A549 (cell line): ENCODE results near the gene ALKAL2. TPM values are rescaled to one million over a fixed set of nuclear protein-coding genes. Genes with fewer than 3 reads are reported as not detected.

Source experiments
- ATAC-seq, 2 experiments: fragments of 200-7000 bp in 1 of 2; fragments of >200 bp in 1 of 2; cut with Nextera tagmentation in 1 of 2; cut with Tn5 transposase in 1 of 2; 3 replicates each; pipeline versions ENCODE4 v1.8.0 to v1.9.1; 2018 to 2020; ENCODE audit warnings: mild to moderate bottlenecking in 1 of 2, moderate library complexity in 1 of 2
- CTCF ChIA-PET: fragments of 300-600 bp; sonication (Branson Sonifier 250); formaldehyde crosslinking; extraction: SDS; loops from one replicate; lab custom pipeline; 2021; ENCODE audit warnings: antibody characterized with exemption, inconsistent platforms; lab: Yijun Ruan, JAX
- POLR2A ChIA-PET: fragments of 350-600 bp; formaldehyde crosslinking; extraction: SDS; loops from one replicate; lab custom pipeline; 2021; ENCODE audit warnings: antibody characterized with exemption, inconsistent platforms; lab: Yijun Ruan, JAX
- DNase-seq, 2 experiments: peaks; one replicate each; pipeline versions ENCODE4 v3.0.0 to v3.0.0-alpha.2; 2011 to 2016; ENCODE audit warnings: low read depth in 1 of 2, low spot score in 1 of 2
- FAIRE-seq: peaks from 2 replicates; lab custom pipeline; 2011; peaks lifted over from hg19 to GRCh38; lab: Jason Lieb, UNC
- H3K27ac ChIP-seq, 2 experiments: fragments of >200 bp; sonication (Bioruptor Twin); formaldehyde crosslinking; 3 replicates each; pipeline ENCODE4 v1.5.1; 2016 to 2017
- H3K4me1 ChIP-seq: fragments of >200 bp; sonication (Bioruptor Twin); formaldehyde crosslinking; 3 replicates; pipeline ENCODE4 v1.6.1; 2016
- H3K4me2 ChIP-seq: fragments of >200 bp; sonication (Bioruptor Twin); formaldehyde crosslinking; 3 replicates; pipeline ENCODE4 v1.6.1; 2016
- H3K4me3 ChIP-seq: fragments of >200 bp; sonication (Bioruptor Twin); formaldehyde crosslinking; 3 replicates; pipeline ENCODE4 v1.5.1; 2016
- H3K9me3 ChIP-seq: fragments of >200 bp; sonication (Bioruptor Twin); formaldehyde crosslinking; 3 replicates; pipeline ENCODE4 v1.6.1; 2016
- ATOH8 ChIP-seq: fragments of 250-450 bp; sonication (Bioruptor Pico); IDR thresholded peaks from 2 replicates; pipeline ENCODE4 v1.5.0; 2020; ENCODE audit warnings: low read depth, mild to moderate bottlenecking, moderate library complexity
- BCL3 ChIP-seq: fragments of >200 bp; sonication (Bioruptor Twin); formaldehyde crosslinking; IDR thresholded peaks from 3 replicates; pipeline ENCODE4 v1.6.1; 2016
- CBX2 ChIP-seq: fragments of 200-600 bp; sonication (generic); IDR thresholded peaks from 2 replicates; pipeline ENCODE4 v1.6.1; 2016; ENCODE audit warnings: low read depth, mild to moderate bottlenecking, borderline replicate concordance
- CBX8 ChIP-seq: fragments of 200-600 bp; sonication (generic); IDR thresholded peaks from 2 replicates; pipeline ENCODE4 v1.6.1; 2016
- EHF ChIP-seq: fragments of 250-450 bp; sonication (Bioruptor Pico); IDR thresholded peaks from 2 replicates; pipeline ENCODE4 v1.5.0; 2020; ENCODE audit warnings: mild to moderate bottlenecking
- EP300 ChIP-seq, 2 experiments: fragments of >200 bp; sonication (Bioruptor Twin); formaldehyde crosslinking; IDR thresholded peaks; 2 replicates in 1 of 2; 3 replicates in 1 of 2; pipeline ENCODE4 v1.6.1; 2016 to 2017
- ESRRA ChIP-seq: fragments of 150-350 bp; IDR thresholded peaks from 2 replicates; pipeline ENCODE4 v1.6.1; 2014; ENCODE audit warnings: mild to moderate bottlenecking, low read length, borderline replicate concordance
- FOSL2 ChIP-seq, 2 experiments: fragments of 450-650 bp in 1 of 2; fragments of >200 bp in 1 of 2; sonication (Bioruptor Twin) in 1 of 2; formaldehyde crosslinking; IDR thresholded peaks; 2 replicates each; pipeline versions ENCODE4 v1.5.0 to v1.6.1; 2016 to 2020; ENCODE audit warnings: mild to moderate bottlenecking in 1 of 2, moderate library complexity in 1 of 2
- GATA3 ChIP-seq: IDR thresholded peaks from 2 replicates; pipeline ENCODE4 v1.6.1; 2012; ENCODE audit warnings: borderline replicate concordance
- HDAC2 ChIP-seq: fragments of 200-600 bp; sonication (generic); IDR thresholded peaks from 2 replicates; pipeline ENCODE4 v1.6.1; 2016
- MYC ChIP-seq: IDR thresholded peaks from 2 replicates; pipeline ENCODE4 v1.6.1; 2012; ENCODE audit warnings: mild to moderate bottlenecking, inconsistent platforms, low read length, improper control_type of control experiment, borderline replicate concordance
- NFE2L2 ChIP-seq: fragments of 150-350 bp; conservative IDR thresholded peaks from 2 replicates; pipeline ENCODE4 v1.6.1; 2014; ENCODE audit warnings: low read length
- NPAS2 ChIP-seq: fragments of 250-450 bp; sonication (Bioruptor Pico); IDR thresholded peaks from 2 replicates; pipeline ENCODE4 v1.8.0; 2022; ENCODE audit warnings: mild to moderate bottlenecking, moderate library complexity, borderline replicate concordance
- NR3C1 ChIP-seq: fragments of >200 bp; sonication (Bioruptor Twin); formaldehyde crosslinking; IDR thresholded peaks from 3 replicates; pipeline ENCODE4 v1.6.1; 2017
- PHF8 ChIP-seq: fragments of 200-600 bp; sonication (generic); IDR thresholded peaks from 2 replicates; pipeline ENCODE4 v1.6.1; 2016; ENCODE audit warnings: low read depth, mild to moderate bottlenecking, antibody characterized with exemption, moderate library complexity, borderline replicate concordance
- RARB ChIP-seq: fragments of 250-450 bp; sonication (Bioruptor Pico); IDR thresholded peaks from 2 replicates; pipeline ENCODE4 v1.8.0; 2021; ENCODE audit warnings: mild to moderate bottlenecking, moderate library complexity
- RCOR1 ChIP-seq: fragments of 150-350 bp; IDR thresholded peaks from 2 replicates; pipeline ENCODE4 v1.6.1; 2014; ENCODE audit warnings: antibody characterized with exemption, low read length, low read depth
- REST ChIP-seq: fragments of 200-600 bp; sonication (generic); IDR thresholded peaks from 2 replicates; pipeline ENCODE4 v1.6.1; 2016; ENCODE audit warnings: antibody characterized with exemption, mild to moderate bottlenecking, moderate library complexity
- SREBF2 ChIP-seq: fragments of 450-650 bp; IDR thresholded peaks from 2 replicates; pipeline ENCODE4 v1.6.1; 2014; ENCODE audit warnings: mild to moderate bottlenecking, moderate library complexity
- TFCP2L1 ChIP-seq: fragments of 250-450 bp; sonication (Bioruptor Pico); IDR thresholded peaks from 2 replicates; pipeline ENCODE4 v1.5.0; 2021; ENCODE audit warnings: mild to moderate bottlenecking
- USF2 ChIP-seq: fragments of 450-650 bp; IDR thresholded peaks from 2 replicates; pipeline ENCODE4 v1.6.1; 2014; ENCODE audit warnings: antibody characterized with exemption
- ZFP36 ChIP-seq: fragments of 450-650 bp; IDR thresholded peaks from 2 replicates; pipeline ENCODE4 v1.6.1; 2014; ENCODE audit warnings: borderline replicate concordance; ENCODE audit not compliant: partially characterized antibody
- WGBS: methylation state at CpG from one replicate; pipeline ENCODE4 v1.1.6; 2017; ENCODE audit errors: missing lambda C conversion rate; 5-methylcytosine and 5-hydroxymethylcytosine counted together
- polyA plus RNA-seq, 4 experiments: library from polyadenylated mRNA; depleted of rRNA in 3 of 4; stranded (reverse); fragments of >200 nt; fragmentation: RNase III in 1 of 4; extraction: RNeasy Plus Mini Kit Qiagen cat#74134 plus additional on column Dnase treatment in 1 of 4; gene quantifications; 2 replicates in 3 of 4; 3 replicates in 1 of 4; pipeline ENCODE4 v1.2.3, GENCODE V29; 2011 to 2017
- TF ChIP-seq, protein P1 (sequence below): IDR thresholded peaks from 2 replicates; pipeline ENCODE4 v1.6.1; 2012
- TF ChIP-seq, protein P2 (sequence below): fragments of 150-350 bp; IDR thresholded peaks from 2 replicates; pipeline ENCODE4 v1.6.1; 2014; ENCODE audit warnings: low read depth, mild to moderate bottlenecking, low read length
- TF ChIP-seq, protein P3 (sequence below): IDR thresholded peaks from 2 replicates; pipeline ENCODE4 v1.6.1; 2012
- TF ChIP-seq, protein P4 (sequence below): fragments of 250-450 bp; sonication (Bioruptor Pico); IDR thresholded peaks from 2 replicates; pipeline ENCODE4 v1.5.0; 2021; ENCODE audit warnings: mild to moderate bottlenecking, moderate library complexity, borderline replicate concordance

Gene ALKAL2
- polyA plus RNA-seq, 2 of the 4 experiments (the other 2 are of a cell fraction), result not detected

GRCh38 chr2:296354-296753, 8.5 kb upstream of the ALKAL2 start:
- CTCF ChIA-PET, result interaction anchor here (1.0 kb wide), 1 partner anchor 13 kb away, joined by 3 read pairs; no protein-coding TSS in a partner anchor
- Histone ChIP-seq H3K27ac (no peak overlapping the region), H3K4me2 (no peak overlapping the region), H3K4me1 (no peaks in the 10 kb centered on the region), H3K9me3 (peaks cover 8% of the 10 kb centered on the region; the same call in 1 of the 3 replicates), H3K4me3 (no peak overlapping the region)
- DNase-seq (no peak), FAIRE-seq (no peak), ATAC-seq (peak; percentile 58 to 59; a peak in 4 of 6 replicates)
- POLR2A ChIA-PET, result no interaction called here
- TF ChIP-seq, protein P1, sequence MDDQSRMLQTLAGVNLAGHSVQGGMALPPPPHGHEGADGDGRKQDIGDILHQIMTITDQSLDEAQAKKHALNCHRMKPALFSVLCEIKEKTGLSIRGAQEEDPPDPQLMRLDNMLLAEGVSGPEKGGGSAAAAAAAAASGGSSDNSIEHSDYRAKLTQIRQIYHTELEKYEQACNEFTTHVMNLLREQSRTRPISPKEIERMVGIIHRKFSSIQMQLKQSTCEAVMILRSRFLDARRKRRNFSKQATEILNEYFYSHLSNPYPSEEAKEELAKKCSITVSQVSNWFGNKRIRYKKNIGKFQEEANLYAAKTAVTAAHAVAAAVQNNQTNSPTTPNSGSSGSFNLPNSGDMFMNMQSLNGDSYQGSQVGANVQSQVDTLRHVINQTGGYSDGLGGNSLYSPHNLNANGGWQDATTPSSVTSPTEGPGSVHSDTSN, result no peak
- TF ChIP-seq ESRRA, result no peak
- TF ChIP-seq TFCP2L1 (CRISPR knock-in tag), result no peak
- no peak for TF ChIP-seq PHF8
- no peak for TF ChIP-seq EP300 (IDR thresholded peaks at IDR 0.05)
- no peak for TF ChIP-seq RCOR1
- TF ChIP-seq NR3C1, result no peak
- TF ChIP-seq NPAS2 (CRISPR knock-in tag), result no peak
- WGBS, result 3% methylated on average over 3 of the region's 3 CpGs

GRCh38 chr2:295090-295489, 7.2 kb upstream of the ALKAL2 start:
- 41% methylated on average over 5 of the region's 5 CpGs for WGBS
- peaks cover 5% of the 10 kb centered on the region; the same call in 1 of the 3 replicates for H3K9me3 ChIP-seq
- H3K4me3 ChIP-seq, result no peak overlapping the region
- DNase-seq (no peak), FAIRE-seq (no peak), ATAC-seq (no peak)
- ChIA-PET CTCF (no interaction called here), POLR2A (no interaction called here)
- H3K4me2 ChIP-seq, result no peak overlapping the region
- no peak for TF ChIP-seq CBX2
- no peak for TF ChIP-seq BCL3
- no peak for TF ChIP-seq MYC
- no peak for TF ChIP-seq REST
- TF ChIP-seq, protein P2, sequence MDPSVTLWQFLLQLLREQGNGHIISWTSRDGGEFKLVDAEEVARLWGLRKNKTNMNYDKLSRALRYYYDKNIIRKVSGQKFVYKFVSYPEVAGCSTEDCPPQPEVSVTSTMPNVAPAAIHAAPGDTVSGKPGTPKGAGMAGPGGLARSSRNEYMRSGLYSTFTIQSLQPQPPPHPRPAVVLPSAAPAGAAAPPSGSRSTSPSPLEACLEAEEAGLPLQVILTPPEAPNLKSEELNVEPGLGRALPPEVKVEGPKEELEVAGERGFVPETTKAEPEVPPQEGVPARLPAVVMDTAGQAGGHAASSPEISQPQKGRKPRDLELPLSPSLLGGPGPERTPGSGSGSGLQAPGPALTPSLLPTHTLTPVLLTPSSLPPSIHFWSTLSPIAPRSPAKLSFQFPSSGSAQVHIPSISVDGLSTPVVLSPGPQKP, result no peak
- TF ChIP-seq FOSL2 (IDR thresholded peaks at IDR 0.05), result no peak
- TF ChIP-seq FOSL2 (CRISPR knock-in tag; IDR thresholded peaks at IDR 0.05), result no peak
- TF ChIP-seq PHF8, result no peak
- no peak for TF ChIP-seq HDAC2
- no peak for TF ChIP-seq GATA3
- TF ChIP-seq SREBF2, result no peak
- TF ChIP-seq EHF (CRISPR knock-in tag), result no peak
- TF ChIP-seq, protein P3, sequence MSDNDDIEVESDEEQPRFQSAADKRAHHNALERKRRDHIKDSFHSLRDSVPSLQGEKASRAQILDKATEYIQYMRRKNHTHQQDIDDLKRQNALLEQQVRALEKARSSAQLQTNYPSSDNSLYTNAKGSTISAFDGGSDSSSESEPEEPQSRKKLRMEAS, result no peak
- no peak for TF ChIP-seq CBX8
- TF ChIP-seq ATOH8 (CRISPR knock-in tag), result no peak
- no peak for TF ChIP-seq NFE2L2
- no peak for TF ChIP-seq USF2
- no peak for TF ChIP-seq RARB
- TF ChIP-seq, protein P4, sequence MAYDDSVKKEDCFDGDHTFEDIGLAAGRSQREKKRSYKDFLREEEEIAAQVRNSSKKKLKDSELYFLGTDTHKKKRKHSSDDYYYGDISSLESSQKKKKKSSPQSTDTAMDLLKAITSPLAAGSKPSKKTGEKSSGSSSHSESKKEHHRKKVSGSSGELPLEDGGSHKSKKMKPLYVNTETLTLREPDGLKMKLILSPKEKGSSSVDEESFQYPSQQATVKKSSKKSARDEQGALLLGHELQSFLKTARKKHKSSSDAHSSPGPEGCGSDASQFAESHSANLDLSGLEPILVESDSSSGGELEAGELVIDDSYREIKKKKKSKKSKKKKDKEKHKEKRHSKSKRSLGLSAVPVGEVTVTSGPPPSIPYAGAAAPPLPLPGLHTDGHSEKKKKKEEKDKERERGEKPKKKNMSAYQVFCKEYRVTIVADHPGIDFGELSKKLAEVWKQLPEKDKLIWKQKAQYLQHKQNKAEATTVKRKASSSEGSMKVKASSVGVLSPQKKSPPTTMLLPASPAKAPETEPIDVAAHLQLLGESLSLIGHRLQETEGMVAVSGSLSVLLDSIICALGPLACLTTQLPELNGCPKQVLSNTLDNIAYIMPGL (CRISPR knock-in tag), result no peak
- no peak for TF ChIP-seq ZFP36
- H3K27ac ChIP-seq, result no peak overlapping the region
- H3K4me1 ChIP-seq, result no peaks in the 10 kb centered on the region
